Left lung (tissue), 10 donors: ENCODE measurements around the gene RXRG. TPM values are rescaled to one million over a fixed set of nuclear protein-coding genes. Genes with fewer than 3 reads are reported as not detected.

Experiments used
- ATAC-seq: fragments of 200-7000 bp; cut with Tn5 transposase; one replicate; pipeline ENCODE4 v1.9.1; 2020; ENCODE audit warnings: moderate library complexity
- DNase-seq, 4 donors: peaks; one replicate each; pipeline ENCODE4 v3.0.0-alpha.2; 2013 to 2020
- H3K27ac ChIP-seq, 2 donors: fragments of 200-600 bp; sonication (generic) in 1 of 2; one replicate each; pipeline versions ENCODE4 v1.5.0 to v1.8.0; 2020 to 2021
- H3K27me3 ChIP-seq, 2 donors: fragments of 200-600 bp; sonication (generic) in 1 of 2; one replicate each; pipeline versions ENCODE4 v1.5.0 to v1.8.0; 2020 to 2021
- H3K36me3 ChIP-seq, 2 donors: fragments of 200-600 bp; sonication (generic) in 1 of 2; one replicate each; pipeline versions ENCODE4 v1.5.0 to v1.8.0; 2020 to 2021
- H3K4me1 ChIP-seq, 2 donors: fragments of 200-600 bp; one replicate each; pipeline ENCODE4 v1.8.0; 2021
- H3K4me3 ChIP-seq, 2 donors: fragments of 200-600 bp; sonication (generic) in 1 of 2; one replicate each; pipeline versions ENCODE4 v1.5.0 to v1.8.0; 2020 to 2021; ENCODE audit warnings: mild to moderate bottlenecking in 1 of 2
- H3K9me3 ChIP-seq, 2 donors: fragments of 200-600 bp; sonication (generic) in 1 of 2; one replicate each; pipeline versions ENCODE4 v1.5.0 to v1.8.0; 2020 to 2021
- CTCF ChIP-seq, 2 donors: fragments of 200-600 bp; sonication (generic) in 1 of 2; IDR thresholded peaks; one replicate each; pipeline versions ENCODE4 v1.5.0 to v1.8.0; 2021; ENCODE audit warnings: antibody characterized with exemption in 2 of 2
- intact Hi-C, 2 donors: fragments of 100-400 bp; cut with DNase I; formaldehyde crosslinking; loops; one replicate each; pipeline versions ENCODE4 v1.11.2 to v1.14.2; 2022
- polyA plus RNA-seq, 6 donors: library from polyadenylated mRNA; unstranded; fragments of 120-200 nt; gene quantifications; one replicate each; pipeline ENCODE4 v1.2.1, GENCODE V29; 2013; ENCODE audit not compliant: insufficient read length in 6 of 6
- total RNA-seq, 2 donors: library from RNA; stranded (reverse); fragmentation: NEBNext Ultra II Directional; extraction: Animal tissue kit (Norgen Biotek cat#: 25700); gene quantifications; one replicate each; pipeline ENCODE4 v1.2.1, GENCODE V29; 2021
- donor health status: DM: no; HTN: yes; CAD: no.
- donor health status: DM: no; HTN: no; CAD: no.

Gene RXRG
- total and polyA plus RNA-seq, 8 donors = 1.1 to 18.4 (median 14.1) TPM

GRCh38 chr1:165397944-165398343 lies 47.0 kb downstream of the RXRG start:
- intact Hi-C loops = no loop called here

GRCh38 chr1:165395901-165396300 lies 49.0 kb downstream of the RXRG start:
- no peak overlapping the region for H3K27ac ChIP-seq
- H3K4me1 ChIP-seq = peaks cover 0 to 12% of the 10 kb centered on the region in 2 donors
- no peak for DNase-seq
- no peaks in the 10 kb centered on the region for H3K9me3 ChIP-seq
- ATAC-seq = no peak
- H3K27me3 ChIP-seq = peaks cover 6 to 95% of the 10 kb centered on the region in 2 donors
- no peak overlapping the region for H3K4me3 ChIP-seq
- intact Hi-C loops = no loop called here
- no peaks in the 10 kb centered on the region for H3K36me3 ChIP-seq
- no peak for TF ChIP-seq CTCF (IDR thresholded peaks at IDR 0.05)

More at GRCh38 chr1:165397944-165398343, 47.0 kb downstream of the RXRG start:
- peak; percentile 76 for ATAC-seq
- Histone ChIP-seq H3K4me3 (no peak overlapping the region), H3K36me3 (no peaks in the 10 kb centered on the region), H3K27me3 (peaks cover 0 to 82% of the 10 kb centered on the region in 2 donors), H3K4me1 (peaks cover 0 to 6% of the 10 kb centered on the region in 2 donors), H3K27ac (peak overlapping the region in 1 of 2 donors; percentile 43), H3K9me3 (no peaks in the 10 kb centered on the region)
- DNase-seq = peak in 1 of 4 donors; percentile 56
- TF ChIP-seq CTCF (IDR thresholded peaks at IDR 0.05) = no peak

GRCh38 chr1:165395478-165395877 lies 49.4 kb downstream of the RXRG start:
- Histone ChIP-seq H3K4me1 (peaks cover 0 to 12% of the 10 kb centered on the region in 2 donors), H3K9me3 (no peaks in the 10 kb centered on the region), H3K27ac (no peak overlapping the region), H3K36me3 (no peaks in the 10 kb centered on the region), H3K4me3 (no peak overlapping the region), H3K27me3 (peaks cover 7 to 95% of the 10 kb centered on the region in 2 donors)
- ATAC-seq = no peak
- TF ChIP-seq CTCF (IDR thresholded peaks at IDR 0.05) = no peak
- DNase-seq = no peak
- intact Hi-C loops = no loop called here

GRCh38 chr1:165392634-165393571 lies 52.0 kb downstream of the RXRG start:
- peaks cover 20 to 96% of the 10 kb centered on the region in 2 donors for H3K27me3 ChIP-seq
- intact Hi-C loops = loop anchor here in 1 of 2 donors (5.0 kb wide), 1 partner anchor 519 kb away; no protein-coding TSS in a partner anchor
- H3K36me3 ChIP-seq = no peaks in the 10 kb centered on the region
- ATAC-seq (peak; percentile 99), DNase-seq (peak; percentile 64 to 92 (median 88))
- H3K4me1 ChIP-seq = peaks cover 0 to 12% of the 10 kb centered on the region in 2 donors
- TF ChIP-seq CTCF (IDR thresholded peaks at IDR 0.05) = peak; percentile 88 to 94
- H3K27ac ChIP-seq = no peak overlapping the region
- no peak overlapping the region for H3K4me3 ChIP-seq
- H3K9me3 ChIP-seq = no peaks in the 10 kb centered on the region

GRCh38 chr1:165389609-165390008 lies 55.3 kb downstream of the RXRG start:
- DNase-seq = no peak
- no peak for TF ChIP-seq CTCF (IDR thresholded peaks at IDR 0.05)
- no peak overlapping the region for H3K27ac ChIP-seq
- intact Hi-C loops = loop anchor here in 1 of 2 donors (5.0 kb wide), 1 partner anchor 523 kb away; no protein-coding TSS in a partner anchor
- H3K4me3 ChIP-seq = no peak overlapping the region
- H3K9me3 ChIP-seq = no peaks in the 10 kb centered on the region
- H3K36me3 ChIP-seq = no peaks in the 10 kb centered on the region
- ATAC-seq = no peak
- H3K27me3 ChIP-seq = peaks cover 20 to 90% of the 10 kb centered on the region in 2 donors
- peaks cover 0 to 12% of the 10 kb centered on the region in 2 donors for H3K4me1 ChIP-seq
